Esophagus squamous epithelium (tissue), 5 donors: ENCODE measurements around the gene C8B. TPM values are rescaled to one million over a fixed set of nuclear protein-coding genes. Genes with fewer than 3 reads are reported as not detected.

Experiments used
- DNase-seq: peaks from one replicate; lab custom pipeline; 2025; lab: John Stamatoyannopoulos, UW
- H3K27ac ChIP-seq, 4 donors: fragments of 200-600 bp; sonication (generic); one replicate each; pipeline ENCODE4 v1.5.1; 2016 to 2019; ENCODE audit warnings: mild to moderate bottlenecking in 1 of 4
- H3K27me3 ChIP-seq, 4 donors: fragments of 200-600 bp; sonication (generic); 1 replicate in 3 of 4; 2 replicates in 1 of 4; pipeline versions ENCODE4 v1.5.1 to v1.6.0; 2017 to 2021; ENCODE audit warnings: antibody characterized with exemption in 1 of 4
- H3K36me3 ChIP-seq, 3 donors: fragments of 200-600 bp; sonication (generic); one replicate each; pipeline ENCODE4 v1.5.1; 2016 to 2019
- H3K4me1 ChIP-seq, 3 donors: fragments of 200-600 bp; sonication (generic); one replicate each; pipeline ENCODE4 v1.5.1; 2017 to 2019
- H3K4me3 ChIP-seq, 4 donors: fragments of 200-600 bp; sonication (generic); 1 replicate in 3 of 4; 2 replicates in 1 of 4; pipeline ENCODE4 v1.5.1; 2016 to 2019; ENCODE audit warnings: mild to moderate bottlenecking in 2 of 4, moderate library complexity in 1 of 4
- H3K9me3 ChIP-seq, 3 donors: fragments of 200-600 bp; sonication (generic); one replicate each; pipeline ENCODE4 v1.5.1; 2016 to 2019
- POLR2A ChIP-seq, 4 donors: fragments of 450-650 bp; IDR thresholded peaks; one replicate each; pipeline ENCODE4 v1.6.1; 2017; ENCODE audit warnings: antibody characterized with exemption in 4 of 4, mild to moderate bottlenecking in 4 of 4, moderate library complexity in 3 of 4
- WGBS, 2 donors: methylation state at CpG; one replicate each; pipeline ENCODE4 v1.1.5; 2018; 5-methylcytosine and 5-hydroxymethylcytosine counted together
- intact Hi-C: fragments of 100-400 bp; cut with DNase I; formaldehyde crosslinking; loops from one replicate; pipeline ENCODE4 v1.15.0; 2022
- total RNA-seq, 4 donors: library from RNA; depleted of rRNA; stranded (reverse); fragments of >200 nt; gene quantifications; one replicate each; pipeline ENCODE4 v1.1.0, GENCODE V29; 2016
- TF ChIP-seq, protein P1 (sequence below), 6 experiments: fragments of 450-650 bp in 4 of 6; fragments of 200-600 bp in 2 of 6; sonication (generic) in 2 of 6; IDR thresholded peaks; one replicate each; pipeline ENCODE4 v1.5.1; 2016 to 2019; ENCODE audit warnings: antibody characterized with exemption in 6 of 6, mild to moderate bottlenecking in 4 of 6, moderate library complexity in 4 of 6
- donor health status: DM: yes; HTN: yes; CAD: no.

The C8B gene
- total RNA-seq, 4 donors from 2014 or later, result 0.30 TPM; not detected in 3

GRCh38 chr1:56973923-56974742 lies 8.3 kb upstream of the C8B start:
- WGBS, 2 donors, result 53 to 76% methylated on average over 4 to 5 of the region's 5 CpGs
- TF ChIP-seq POLR2A (IDR thresholded peaks at IDR 0.05), result no peak
- TF ChIP-seq, protein P1, sequence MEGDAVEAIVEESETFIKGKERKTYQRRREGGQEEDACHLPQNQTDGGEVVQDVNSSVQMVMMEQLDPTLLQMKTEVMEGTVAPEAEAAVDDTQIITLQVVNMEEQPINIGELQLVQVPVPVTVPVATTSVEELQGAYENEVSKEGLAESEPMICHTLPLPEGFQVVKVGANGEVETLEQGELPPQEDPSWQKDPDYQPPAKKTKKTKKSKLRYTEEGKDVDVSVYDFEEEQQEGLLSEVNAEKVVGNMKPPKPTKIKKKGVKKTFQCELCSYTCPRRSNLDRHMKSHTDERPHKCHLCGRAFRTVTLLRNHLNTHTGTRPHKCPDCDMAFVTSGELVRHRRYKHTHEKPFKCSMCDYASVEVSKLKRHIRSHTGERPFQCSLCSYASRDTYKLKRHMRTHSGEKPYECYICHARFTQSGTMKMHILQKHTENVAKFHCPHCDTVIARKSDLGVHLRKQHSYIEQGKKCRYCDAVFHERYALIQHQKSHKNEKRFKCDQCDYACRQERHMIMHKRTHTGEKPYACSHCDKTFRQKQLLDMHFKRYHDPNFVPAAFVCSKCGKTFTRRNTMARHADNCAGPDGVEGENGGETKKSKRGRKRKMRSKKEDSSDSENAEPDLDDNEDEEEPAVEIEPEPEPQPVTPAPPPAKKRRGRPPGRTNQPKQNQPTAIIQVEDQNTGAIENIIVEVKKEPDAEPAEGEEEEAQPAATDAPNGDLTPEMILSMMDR (IDR thresholded peaks at IDR 0.05), result no peak
- no peak for DNase-seq
- Histone ChIP-seq H3K9me3 (no peaks in the 10 kb centered on the region), H3K36me3 (no peaks in the 10 kb centered on the region), H3K4me1 (no peaks in the 10 kb centered on the region), H3K27ac (no peak overlapping the region), H3K27me3 (peaks cover 0 to 8% (median 0%) of the 10 kb centered on the region in 4 donors), H3K4me3 (no peak overlapping the region)
- intact Hi-C loops, result no loop called here

- no peaks in the 10 kb centered on the region for H3K9me3 ChIP-seq
- H3K27ac ChIP-seq, result no peak overlapping the region
- H3K4me3 ChIP-seq, result no peak overlapping the region
- no peak for DNase-seq
- no peak for TF ChIP-seq POLR2A (IDR thresholded peaks at IDR 0.05)
- TF ChIP-seq, protein P1 (IDR thresholded peaks at IDR 0.05), result no peak
- WGBS, 2 donors, result 27 to 43% methylated on average over 1 of the region's 1 CpG
- no peaks in the 10 kb centered on the region for H3K36me3 ChIP-seq
- intact Hi-C loops, result no loop called here
- H3K27me3 ChIP-seq, result peaks cover 0 to 8% (median 0%) of the 10 kb centered on the region in 4 donors
- H3K4me1 ChIP-seq, result no peaks in the 10 kb centered on the region
These were observed 7.2 kb upstream of the C8B start for GRCh38 chr1:56972976-56973375.

DNA sequence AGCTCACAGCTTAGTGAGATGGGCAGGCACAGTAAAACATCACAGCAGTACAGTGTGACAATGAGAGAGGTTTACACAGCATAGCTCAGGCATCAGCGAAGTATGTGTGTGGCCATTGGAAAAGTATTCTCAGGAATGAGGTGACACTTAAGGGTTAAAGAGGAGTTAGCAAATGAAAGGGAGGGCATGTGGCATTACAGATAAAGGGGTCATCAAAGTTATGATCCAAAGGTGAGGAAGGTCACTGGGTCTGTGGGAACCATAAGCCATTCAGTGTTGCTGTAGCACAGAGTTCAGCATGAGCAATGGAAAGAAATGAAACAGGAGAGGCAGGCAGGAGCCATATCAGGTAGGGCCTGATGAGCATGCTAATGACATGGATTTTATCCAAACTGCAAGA lies 4.5 kb upstream of the C8B start:
- H3K27me3 ChIP-seq, result no peaks in the 10 kb centered on the region
- intact Hi-C loops, result no loop called here
- H3K4me3 ChIP-seq, result no peak overlapping the region
- TF ChIP-seq, protein P1 (IDR thresholded peaks at IDR 0.05), result no peak
- H3K9me3 ChIP-seq, result no peaks in the 10 kb centered on the region
- DNase-seq, result no peak
- no peaks in the 10 kb centered on the region for H3K4me1 ChIP-seq
- H3K27ac ChIP-seq, result no peak overlapping the region
- 73 to 100% methylated on average over 1 of the region's 1 CpG for WGBS, 2 donors
- H3K36me3 ChIP-seq, result no peaks in the 10 kb centered on the region

DNA sequence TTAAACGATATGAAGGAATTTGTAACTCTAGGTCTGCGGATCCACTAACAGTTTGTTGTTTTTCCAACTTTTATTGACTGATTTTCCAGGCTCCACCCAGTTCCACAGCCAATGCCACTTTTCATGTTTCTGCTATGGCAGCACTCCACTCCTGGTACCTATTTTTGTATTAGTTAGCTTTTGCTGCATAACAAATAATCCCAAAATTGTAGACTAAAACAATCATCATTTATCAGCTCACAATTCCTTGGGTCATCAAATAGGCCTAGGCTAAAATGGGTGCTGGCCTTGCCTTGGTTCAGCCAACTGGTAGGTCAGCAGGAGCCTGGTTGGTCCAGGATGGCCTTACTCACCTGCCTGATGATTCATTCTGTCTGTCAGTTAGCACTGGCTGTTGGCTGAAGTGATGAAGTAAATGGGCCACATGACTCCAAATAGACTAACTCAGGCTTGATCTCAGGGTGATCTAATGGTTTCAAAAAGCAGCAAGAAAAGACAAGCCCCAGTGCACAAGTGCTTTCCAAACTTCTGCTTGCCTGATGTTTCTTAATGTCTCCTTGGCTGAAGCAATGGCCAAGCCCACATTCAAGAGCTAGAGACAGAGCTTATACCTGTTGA lies 3.2 kb upstream of the C8B start:
- intact Hi-C loops, result no loop called here
- H3K27me3 ChIP-seq, result no peaks in the 10 kb centered on the region
- H3K36me3 ChIP-seq, result no peaks in the 10 kb centered on the region
- no peaks in the 10 kb centered on the region for H3K9me3 ChIP-seq
- no peak overlapping the region for H3K4me3 ChIP-seq
- H3K27ac ChIP-seq, result no peak overlapping the region
- DNase-seq, result no peak
- WGBS, 2 donors, result 77 to 93% methylated on average over 2 of the region's 2 CpGs
- H3K4me1 ChIP-seq, result no peaks in the 10 kb centered on the region
- no peak for TF ChIP-seq POLR2A (IDR thresholded peaks at IDR 0.05)
- TF ChIP-seq, protein P1 (IDR thresholded peaks at IDR 0.05), result no peak
